Kidney (tissue), 14 donors: ENCODE results near the gene SNED1. TPM values are rescaled to one million over a fixed set of nuclear protein-coding genes. Genes with fewer than 3 reads are reported as not detected.

ENCODE experiments used
- DNase-seq, 5 donors: peaks; one replicate each; pipeline ENCODE4 v3.0.0-alpha.2; 2013 to 2020
- FAIRE-seq: peaks from 2 replicates; lab custom pipeline; 2012; peaks lifted over from hg19 to GRCh38; lab: Jason Lieb, UNC
- H3K27ac ChIP-seq, 2 donors: one replicate each; pipeline ENCODE4 v1.7.0; 2013; ENCODE audit warnings: low read depth in 2 of 2, low read length in 2 of 2, inconsistent platforms in 1 of 2
- H3K27me3 ChIP-seq: one replicate; pipeline ENCODE4 v1.7.1; 2013; ENCODE audit warnings: low read length, inconsistent platforms; ENCODE audit not compliant: control insufficient read depth, insufficient read depth
- H3K36me3 ChIP-seq, 3 donors: one replicate each; pipeline versions ENCODE4 v1.7.0 to v1.7.1; 2013; ENCODE audit warnings: low read length in 3 of 3, control low read depth in 1 of 3, inconsistent platforms in 1 of 3; ENCODE audit not compliant: insufficient read depth in 3 of 3, control insufficient read depth in 2 of 3
- H3K4me1 ChIP-seq, 3 donors: one replicate each; pipeline versions ENCODE4 v1.7.0 to v1.7.1; 2013; ENCODE audit warnings: low read length in 3 of 3, inconsistent platforms in 1 of 3, low read depth in 1 of 3; ENCODE audit not compliant: control insufficient read depth in 2 of 3, insufficient read depth in 2 of 3
- H3K4me3 ChIP-seq, 3 donors: one replicate each; pipeline versions ENCODE4 v1.7.0 to v1.8.1; 2013; ENCODE audit warnings: low read length in 3 of 3, control low read depth in 1 of 3, inconsistent platforms in 1 of 3
- H3K9ac ChIP-seq, 3 donors: one replicate each; pipeline versions ENCODE4 v1.7.0 to v1.7.1; 2013; ENCODE audit warnings: low read length in 3 of 3, control low read depth in 1 of 3, inconsistent platforms in 1 of 3
- H3K9me3 ChIP-seq, 3 donors: one replicate each; pipeline versions ENCODE4 v1.7.0 to v1.7.1; 2013; ENCODE audit warnings: low read length in 3 of 3, control low read depth in 1 of 3, inconsistent platforms in 1 of 3; ENCODE audit not compliant: control insufficient read depth in 2 of 3, insufficient read depth in 1 of 3
- intact Hi-C: fragments of 100-400 bp; cut with DNase I; formaldehyde crosslinking; loops from one replicate; pipeline ENCODE4 v1.11.1; 2022
- polyA plus RNA-seq: library from polyadenylated mRNA; stranded (reverse); fragments of 350-450 nt; fragmentation: Illumina TruSeq; extraction: RNeasy Lipid Tissue Mini Kit (QIAGEN cat#74804); gene quantifications from one replicate; pipeline ENCODE4 v1.2.3, GENCODE V29; 2014; ENCODE audit warnings: low read depth, low replicate concordance; ENCODE audit not compliant: insufficient read depth
- total RNA-seq: library from RNA; stranded (reverse); fragmentation: NEBNext Ultra II Directional; extraction: Animal tissue kit (Norgen Biotek cat#: 25700); gene quantifications from one replicate; pipeline ENCODE4 v1.2.1, GENCODE V29; 2021
- TF ChIP-seq, protein P1 (sequence below): IDR thresholded peaks from 3 replicates; pipeline ENCODE4 v1.5.1; 2012; ENCODE audit warnings: mild to moderate bottlenecking, moderate library complexity, borderline replicate concordance; ENCODE audit not compliant: insufficient read depth; ENCODE audit errors: extremely low read depth
- donor health status: control.
- donor health status: control.
- donor health status: control.
- donor health status: control.
- donor health status: control.
- donor health status: DM: yes; HTN: yes; CAD: no.
- donor health status: Normal renal cell carcinoma (clear cell type).

Gene SNED1
- total and polyA plus RNA-seq, 2 donors from 2014 or later: 3.0 to 42.1 TPM

DNA sequence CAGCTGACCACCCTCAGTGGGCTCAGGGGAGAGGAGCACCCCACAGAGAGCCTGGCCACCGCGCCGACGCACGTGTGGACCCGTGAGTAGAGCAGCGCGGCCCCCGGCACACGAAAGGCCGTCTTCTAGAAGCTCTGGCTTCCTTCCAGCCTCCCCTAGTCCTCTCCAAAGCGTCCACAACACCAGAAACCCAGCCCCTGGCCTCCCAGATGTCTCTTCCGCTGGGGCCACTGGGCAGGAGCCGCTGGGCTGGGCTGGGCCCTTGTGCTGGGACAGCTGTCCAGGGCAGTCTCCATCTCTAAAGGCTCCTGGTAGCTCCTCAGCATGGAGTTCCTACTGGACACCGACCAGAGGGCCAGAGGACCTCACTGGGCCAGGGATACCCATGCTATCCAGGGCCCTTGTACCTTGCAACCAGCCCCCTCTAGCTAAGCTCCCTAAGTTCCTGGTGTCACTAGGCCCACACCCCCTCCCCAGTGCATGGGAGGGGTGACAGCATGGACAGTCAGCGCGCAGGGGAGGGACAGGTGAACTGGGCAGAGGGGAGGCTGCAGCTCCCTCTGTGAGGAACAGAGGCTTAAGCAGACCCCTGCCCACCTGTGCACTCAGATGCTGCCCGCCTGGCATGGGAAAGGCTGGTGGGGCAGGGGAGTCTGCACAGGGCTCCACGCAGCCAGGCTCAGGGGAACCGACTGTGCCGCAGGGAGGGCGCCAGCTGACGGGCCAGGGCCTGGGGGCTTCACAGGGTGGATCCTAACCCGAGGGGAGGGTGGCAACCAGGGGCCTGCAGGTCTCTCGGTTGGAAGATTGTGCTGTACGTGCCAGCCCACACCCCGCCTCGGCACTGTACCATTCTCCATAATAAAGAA lies 70.8 kb downstream of the SNED1 start:
- H3K4me3 ChIP-seq: no peak overlapping the region
- no peaks in the 10 kb centered on the region for H3K27me3 ChIP-seq
- intact Hi-C loops: loop anchor here (10.0 kb wide), 1 partner anchor 214 kb away; no protein-coding TSS in a partner anchor
- H3K36me3 ChIP-seq: no peaks in the 10 kb centered on the region
- H3K27ac ChIP-seq: no peak overlapping the region
- TF ChIP-seq, protein P1, sequence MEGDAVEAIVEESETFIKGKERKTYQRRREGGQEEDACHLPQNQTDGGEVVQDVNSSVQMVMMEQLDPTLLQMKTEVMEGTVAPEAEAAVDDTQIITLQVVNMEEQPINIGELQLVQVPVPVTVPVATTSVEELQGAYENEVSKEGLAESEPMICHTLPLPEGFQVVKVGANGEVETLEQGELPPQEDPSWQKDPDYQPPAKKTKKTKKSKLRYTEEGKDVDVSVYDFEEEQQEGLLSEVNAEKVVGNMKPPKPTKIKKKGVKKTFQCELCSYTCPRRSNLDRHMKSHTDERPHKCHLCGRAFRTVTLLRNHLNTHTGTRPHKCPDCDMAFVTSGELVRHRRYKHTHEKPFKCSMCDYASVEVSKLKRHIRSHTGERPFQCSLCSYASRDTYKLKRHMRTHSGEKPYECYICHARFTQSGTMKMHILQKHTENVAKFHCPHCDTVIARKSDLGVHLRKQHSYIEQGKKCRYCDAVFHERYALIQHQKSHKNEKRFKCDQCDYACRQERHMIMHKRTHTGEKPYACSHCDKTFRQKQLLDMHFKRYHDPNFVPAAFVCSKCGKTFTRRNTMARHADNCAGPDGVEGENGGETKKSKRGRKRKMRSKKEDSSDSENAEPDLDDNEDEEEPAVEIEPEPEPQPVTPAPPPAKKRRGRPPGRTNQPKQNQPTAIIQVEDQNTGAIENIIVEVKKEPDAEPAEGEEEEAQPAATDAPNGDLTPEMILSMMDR: no peak
- peaks cover 0 to 2% (median 0%) of the 10 kb centered on the region in 3 donors for H3K4me1 ChIP-seq
- DNase-seq (peak in 1 of 5 donors; percentile 42), FAIRE-seq (no peak)
- H3K9ac ChIP-seq: no peak overlapping the region
- no peaks in the 10 kb centered on the region for H3K9me3 ChIP-seq

DNA sequence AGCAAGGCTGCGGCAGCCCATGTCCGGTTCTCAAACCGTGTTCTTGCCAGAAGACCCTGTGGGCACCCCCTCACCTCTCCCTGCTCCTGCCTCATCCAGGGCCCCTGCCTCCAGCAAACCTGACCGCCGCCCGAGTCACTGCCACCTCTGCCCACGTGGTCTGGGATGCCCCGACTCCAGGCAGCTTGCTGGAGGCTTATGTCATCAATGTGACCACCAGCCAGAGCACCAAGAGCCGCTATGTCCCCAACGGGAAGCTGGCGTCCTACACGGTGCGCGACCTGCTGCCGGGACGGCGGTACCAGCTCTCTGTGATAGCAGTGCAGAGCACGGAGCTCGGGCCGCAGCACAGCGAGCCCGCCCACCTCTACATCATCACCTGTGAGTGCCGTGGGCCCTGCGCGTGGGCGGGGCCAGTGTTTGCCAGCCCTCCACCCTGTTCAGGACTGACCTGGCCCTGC lies 71.4 kb downstream of the SNED1 start:
- no peak overlapping the region for H3K9ac ChIP-seq
- H3K4me1 ChIP-seq: no peaks in the 10 kb centered on the region
- H3K36me3 ChIP-seq: peaks cover 0 to 6% (median 3%) of the 10 kb centered on the region in 3 donors
- DNase-seq (peak in 1 of 5 donors; percentile 73), FAIRE-seq (no peak)
- no peak overlapping the region for H3K27ac ChIP-seq
- H3K27me3 ChIP-seq: no peaks in the 10 kb centered on the region
- TF ChIP-seq, protein P1: no peak
- no peaks in the 10 kb centered on the region for H3K9me3 ChIP-seq
- intact Hi-C loops: loop anchor here (10.0 kb wide), 1 partner anchor 215 kb away; no protein-coding TSS in a partner anchor
- no peak overlapping the region for H3K4me3 ChIP-seq

DNA sequence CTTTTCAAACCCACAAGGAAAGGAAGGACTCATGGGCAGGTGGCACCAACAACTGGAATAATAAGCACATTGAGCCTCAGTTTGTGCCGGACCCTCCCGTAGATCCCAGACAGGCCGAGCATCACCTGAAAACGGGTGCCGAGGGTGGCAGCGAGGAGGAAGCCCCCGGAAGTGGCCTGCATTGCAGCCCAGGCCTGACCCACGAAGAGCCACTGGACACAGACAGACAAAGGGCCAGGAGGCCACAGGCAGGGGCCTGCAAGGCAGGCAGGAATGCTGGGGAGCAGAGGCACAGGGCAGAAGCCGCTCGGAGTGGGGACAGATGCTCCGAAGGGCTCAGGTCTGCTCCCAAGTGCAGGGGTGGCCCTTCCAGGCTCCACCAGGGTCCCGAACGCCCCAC lies 71.9 kb downstream of the SNED1 start:
- TF ChIP-seq, protein P1: no peak
- Histone ChIP-seq H3K9me3 (no peaks in the 10 kb centered on the region), H3K4me3 (no peak overlapping the region), H3K27me3 (no peaks in the 10 kb centered on the region), H3K4me1 (no peaks in the 10 kb centered on the region), H3K36me3 (peaks cover 0 to 11% (median 6%) of the 10 kb centered on the region in 3 donors), H3K9ac (no peak overlapping the region), H3K27ac (no peak overlapping the region)
- intact Hi-C loops: no loop called here
- FAIRE-seq (no peak), DNase-seq (peak in 1 of 5 donors; percentile 59)
